PC-9 (cell line): ENCODE data around the gene SV2C. TPM values are rescaled to one million over a fixed set of nuclear protein-coding genes. Genes with fewer than 3 reads are reported as not detected.
"Not testable (repeated sequence)": the region's sequence is repeated elsewhere in the genome, so short reads cannot be mapped to it uniquely, and the experiment has no call there.

Experiments used
- BruUV-seq: library from RNA; stranded (reverse); fragments of 400-500 nt; replicated peaks from 2 replicates; lab custom pipeline; 2021; lab: Mats Ljungman, UMichigan
- CTCF ChIA-PET: fragments of 300-600 bp; sonication (Branson Sonifier 250); formaldehyde crosslinking; loops from one replicate; lab custom pipeline; 2022; ENCODE audit warnings: antibody characterized with exemption; lab: Charles Lee
- POLR2A ChIA-PET: fragments of 300-600 bp; sonication (Branson Sonifier 250); formaldehyde crosslinking; loops from one replicate; lab custom pipeline; 2022; ENCODE audit warnings: antibody characterized with exemption; ENCODE audit not compliant: unreplicated experiment; lab: Charles Lee
- DNase-seq, 2 experiments: peaks; one replicate each; pipeline versions ENCODE4 v3.0.0 to v3.0.0-alpha.2; 2015 to 2022; ENCODE audit warnings: mixed read lengths in 1 of 2
- H2AFZ ChIP-seq: fragments of 200-600 bp; sonication (generic); 2 replicates; pipeline ENCODE4 v1.8.1; 2017; ENCODE audit warnings: antibody characterized with exemption
- H3F3A ChIP-seq: fragments of 200-600 bp; sonication (generic); 2 replicates; pipeline ENCODE4 v1.8.1; 2017; ENCODE audit warnings: antibody characterized with exemption, mild to moderate bottlenecking, low read depth; ENCODE audit not compliant: insufficient read depth
- H3K27ac ChIP-seq: fragments of 200-600 bp; sonication (generic); 2 replicates; pipeline ENCODE4 v1.6.1; 2016; ENCODE audit warnings: mixed run types
- H3K27me3 ChIP-seq: fragments of 200-600 bp; sonication (generic); 2 replicates; pipeline ENCODE4 v1.6.1; 2016; ENCODE audit warnings: low read depth, mixed run types; ENCODE audit not compliant: insufficient read depth
- H3K36me3 ChIP-seq: fragments of 200-600 bp; sonication (generic); 2 replicates; pipeline ENCODE4 v1.6.1; 2016; ENCODE audit warnings: low read depth, mixed run types
- H3K4me1 ChIP-seq: fragments of 200-600 bp; sonication (generic); replicated peaks from 2 replicates; pipeline ENCODE4 v1.6.1; 2016; ENCODE audit warnings: mixed run types; ENCODE audit not compliant: insufficient read depth
- H3K4me2 ChIP-seq: fragments of 200-600 bp; sonication (generic); 2 replicates; pipeline ENCODE4 v1.6.1; 2017; ENCODE audit warnings: mixed run types
- H3K4me3 ChIP-seq: fragments of 200-600 bp; sonication (generic); 2 replicates; pipeline ENCODE4 v1.6.1; 2016; ENCODE audit warnings: mixed run types
- H3K79me2 ChIP-seq: fragments of 200-600 bp; sonication (generic); 2 replicates; pipeline ENCODE4 v1.6.1; 2017; ENCODE audit warnings: low read depth, mixed run types
- H3K9me2 ChIP-seq: fragments of 200-600 bp; sonication (generic); 2 replicates; pipeline ENCODE4 v1.8.1; 2017; ENCODE audit warnings: mild to moderate bottlenecking; ENCODE audit not compliant: insufficient read depth
- H3K9me3 ChIP-seq: fragments of 200-600 bp; sonication (generic); 2 replicates; pipeline ENCODE4 v1.8.1; 2016; ENCODE audit warnings: low read depth; ENCODE audit not compliant: insufficient read depth
- H4K20me1 ChIP-seq: fragments of 200-600 bp; sonication (generic); 2 replicates; pipeline ENCODE4 v1.8.1; 2017; ENCODE audit not compliant: insufficient read depth
- CTCF ChIP-seq: fragments of 200-600 bp; sonication (generic); conservative IDR thresholded peaks from 2 replicates; pipeline ENCODE4 v1.6.1; 2017; ENCODE audit warnings: mixed run types, antibody characterized with exemption, mild to moderate bottlenecking, moderate library complexity
- EZH2 ChIP-seq: fragments of 200-600 bp; sonication (generic); IDR thresholded peaks from 2 replicates; pipeline ENCODE4 v1.8.0; 2017; ENCODE audit warnings: antibody characterized with exemption, low read depth
- intact Hi-C: fragments of 100-400 bp; cut with micrococcal nuclease; formaldehyde crosslinking; loops from one replicate; pipeline ENCODE4 v1.10.0; 2022; ENCODE audit not compliant: unreplicated experiment
- total RNA-seq: library from RNA; stranded (reverse); gene quantifications from 2 replicates; pipeline ENCODE4 v1.2.3, GENCODE V29; 2021

Gene SV2C
- total RNA-seq, 1 experiment from 2014 or later, result not detected

- H3K79me2 ChIP-seq, result no peaks in the 10 kb centered on the region
- no peaks in the 10 kb centered on the region for H3K27me3 ChIP-seq
- 0 out of 2 replicates have a peak, but pooled peaks cover 5% of the 10 kb centered on the region for H3F3A ChIP-seq
- BruUV-seq, result no TSS peak
- no peaks in the 10 kb centered on the region for H3K9me3 ChIP-seq
- ChIA-PET CTCF (no interaction called here), POLR2A (no interaction called here)
- no peak overlapping the region for H3K4me2 ChIP-seq
- intact Hi-C loops, result no loop called here
- H3K4me1 ChIP-seq, result peaks cover 17% of the 10 kb centered on the region
- no peak for TF ChIP-seq CTCF
- H3K9me2 ChIP-seq, result no peaks in the 10 kb centered on the region
- H4K20me1 ChIP-seq, result no peaks in the 10 kb centered on the region
- DNase-seq, result no peak
- H3K27ac ChIP-seq, result no peak overlapping the region
- no peak overlapping the region for H2AFZ ChIP-seq
- no peaks in the 10 kb centered on the region for H3K36me3 ChIP-seq
- no peak overlapping the region for H3K4me3 ChIP-seq
These were observed 211.4 kb downstream of the SV2C start for GRCh38 chr5:76294573-76294972.

GRCh38 chr5:76298852-76299251 is 215.7 kb downstream of the SV2C start:
- Histone ChIP-seq H3K27ac (no peak overlapping the region), H3K27me3 (no peaks in the 10 kb centered on the region), H3K4me3 (no peak overlapping the region), H3K36me3 (no peaks in the 10 kb centered on the region), H3K79me2 (no peaks in the 10 kb centered on the region), H3K4me2 (no peak overlapping the region), H2AFZ (no peak overlapping the region), H3K9me2 (no peaks in the 10 kb centered on the region), H4K20me1 (no peaks in the 10 kb centered on the region), H3K9me3 (no peaks in the 10 kb centered on the region), H3F3A (no peaks in the 10 kb centered on the region), H3K4me1 (no peaks in the 10 kb centered on the region)
- intact Hi-C loops, result no loop called here
- ChIA-PET CTCF (no interaction called here), POLR2A (no interaction called here)
- no peak for TF ChIP-seq CTCF
- no peak for TF ChIP-seq EZH2
- DNase-seq, result no peak
- BruUV-seq, result no TSS peak

GRCh38 chr5:76299592-76299991 is 216.4 kb downstream of the SV2C start:
- no peaks in the 10 kb centered on the region for H3K9me2 ChIP-seq
- H3K79me2 ChIP-seq, result no peaks in the 10 kb centered on the region
- ChIA-PET CTCF (no interaction called here), POLR2A (no interaction called here)
- intact Hi-C loops, result no loop called here
- no peak overlapping the region for H2AFZ ChIP-seq
- no peaks in the 10 kb centered on the region for H3K36me3 ChIP-seq
- BruUV-seq, result no TSS peak
- H3K4me1 ChIP-seq, result no peaks in the 10 kb centered on the region
- no peak for DNase-seq
- TF ChIP-seq CTCF (no peak), EZH2 (no peak)
- H4K20me1 ChIP-seq, result no peaks in the 10 kb centered on the region
- no peak overlapping the region for H3K4me3 ChIP-seq
- no peak overlapping the region for H3K27ac ChIP-seq
- H3F3A ChIP-seq, result no peaks in the 10 kb centered on the region
- no peak overlapping the region for H3K4me2 ChIP-seq
- no peaks in the 10 kb centered on the region for H3K9me3 ChIP-seq
- no peaks in the 10 kb centered on the region for H3K27me3 ChIP-seq

GRCh38 chr5:76301932-76302331 is 218.7 kb downstream of the SV2C start:
- H4K20me1 ChIP-seq, H3K36me3 ChIP-seq, H3K9me3 ChIP-seq, H3K4me3 ChIP-seq, H2AFZ ChIP-seq, H3F3A ChIP-seq, H3K9me2 ChIP-seq, POLR2A ChIA-PET, H3K4me2 ChIP-seq, BruUV-seq, H3K79me2 ChIP-seq, H3K4me1 ChIP-seq, H3K27ac ChIP-seq, CTCF ChIA-PET, intact Hi-C loops, H3K27me3 ChIP-seq, DNase-seq: not testable (repeated sequence)

- H3K4me2 ChIP-seq, BruUV-seq, H3K4me3 ChIP-seq, H3K4me1 ChIP-seq, H3K27me3 ChIP-seq, H3F3A ChIP-seq, H4K20me1 ChIP-seq, H2AFZ ChIP-seq, H3K36me3 ChIP-seq, intact Hi-C loops, H3K27ac ChIP-seq, POLR2A ChIA-PET, DNase-seq, H3K9me2 ChIP-seq, CTCF ChIA-PET, H3K9me3 ChIP-seq, H3K79me2 ChIP-seq: not testable (repeated sequence)
These were observed 219.5 kb downstream of the SV2C start for GRCh38 chr5:76302661-76303060.
